GM18517 (cell line): Measurements from ENCODE around the gene MYH7.

Experiments used
- ATAC-seq: cut with Tn5 transposase; IDR thresholded peaks from one replicate; pipeline ENCODE4 v1.9.1; 2021; ENCODE audit warnings: mild to moderate bottlenecking, moderate library complexity; ENCODE audit not compliant: unreplicated experiment

MYH7 gene

DNA sequence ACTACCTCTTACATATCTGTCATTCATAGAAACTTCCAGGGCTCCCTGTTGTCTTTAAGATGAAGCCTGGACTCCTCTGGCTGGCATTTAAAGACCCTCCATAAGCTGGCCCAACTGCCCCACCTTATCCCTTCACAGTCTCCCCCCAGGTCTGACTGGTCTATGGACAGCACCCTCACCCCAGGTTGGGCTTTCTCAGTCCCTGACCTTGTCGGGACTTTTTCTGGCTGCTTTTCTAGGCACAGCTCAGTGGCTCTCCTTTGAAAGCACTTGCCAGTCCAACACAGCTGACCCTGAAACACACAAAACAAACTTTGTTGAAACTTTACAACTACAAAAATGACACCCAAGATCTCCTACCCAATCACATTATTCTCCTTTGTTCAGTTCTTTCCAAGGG is 13.9 kb upstream of the MYH7 start:
- ATAC-seq = no peak

DNA sequence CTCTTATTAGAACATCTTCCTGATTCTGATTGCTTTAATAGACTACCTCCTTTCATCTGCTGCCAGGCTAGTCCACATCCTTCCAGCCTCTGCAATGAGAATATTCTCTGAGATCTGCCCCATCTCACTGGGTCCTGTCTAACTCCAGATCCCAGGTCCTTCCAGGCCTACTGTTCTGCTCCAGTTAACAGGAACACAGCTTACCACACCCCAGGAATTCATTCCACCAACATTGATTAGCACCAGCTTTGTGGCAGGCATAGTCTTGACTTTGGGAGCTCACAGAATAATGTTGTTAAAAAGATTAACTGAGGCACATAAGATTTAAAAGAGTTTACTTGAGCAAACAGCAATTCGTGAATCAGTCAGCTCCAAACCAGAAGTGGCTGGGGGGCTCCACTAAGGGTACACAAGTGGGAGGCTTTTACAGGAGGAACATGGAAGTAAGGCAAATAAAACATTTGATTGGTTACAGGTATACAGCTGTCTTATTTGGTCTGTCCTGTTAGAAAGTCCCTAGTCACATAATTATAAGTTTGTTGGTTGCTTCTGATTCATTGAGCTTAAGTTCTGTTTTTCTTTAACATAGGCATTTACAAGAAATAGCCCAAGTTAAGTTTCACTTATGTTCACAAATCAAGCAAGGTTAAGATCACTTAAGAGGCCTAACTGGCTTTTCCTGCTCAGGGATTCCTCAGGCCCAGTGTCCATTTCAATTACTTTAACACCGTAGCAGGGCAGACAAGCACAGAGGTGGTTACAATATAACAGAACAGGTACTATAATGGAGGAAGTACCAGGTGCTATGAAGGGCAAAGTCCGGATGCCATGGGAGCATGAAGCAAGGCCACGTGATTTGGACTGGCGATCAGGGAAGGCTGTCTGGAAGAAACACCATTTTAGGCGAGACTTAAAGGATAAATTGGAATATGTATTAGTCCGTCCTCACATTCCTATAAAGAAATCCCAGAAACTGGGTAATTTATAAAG is 12.2 kb upstream of the MYH7 start:
- no peak for ATAC-seq

DNA sequence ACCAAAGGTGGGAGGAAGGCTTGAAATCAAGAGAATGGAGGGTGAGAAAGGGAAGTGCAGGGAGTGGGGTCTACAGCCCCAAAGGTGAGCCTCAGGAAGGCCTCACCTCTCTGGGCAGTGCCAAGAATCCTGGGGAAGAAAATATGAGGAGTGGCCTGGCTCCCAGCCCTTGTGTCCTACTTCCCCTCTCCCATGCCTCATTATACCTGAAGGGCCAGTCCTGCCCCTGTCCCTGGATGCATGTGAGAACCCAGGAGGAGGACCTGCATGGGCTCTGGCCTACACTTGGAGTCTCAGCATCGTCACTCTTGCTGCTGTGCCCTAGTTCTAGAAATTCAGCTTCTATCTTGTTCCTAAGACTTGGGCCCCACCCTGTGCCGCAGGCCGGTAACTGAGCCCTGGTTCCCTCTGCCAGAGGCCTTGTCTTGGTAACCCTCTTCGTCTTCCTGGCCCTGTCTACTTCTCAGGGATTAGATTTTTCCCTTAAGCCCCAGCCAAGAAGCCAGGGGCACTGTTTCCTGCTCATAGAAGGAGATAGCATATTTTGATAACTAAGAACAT is 10.9 kb upstream of the MYH7 start:
- ATAC-seq = no peak

DNA sequence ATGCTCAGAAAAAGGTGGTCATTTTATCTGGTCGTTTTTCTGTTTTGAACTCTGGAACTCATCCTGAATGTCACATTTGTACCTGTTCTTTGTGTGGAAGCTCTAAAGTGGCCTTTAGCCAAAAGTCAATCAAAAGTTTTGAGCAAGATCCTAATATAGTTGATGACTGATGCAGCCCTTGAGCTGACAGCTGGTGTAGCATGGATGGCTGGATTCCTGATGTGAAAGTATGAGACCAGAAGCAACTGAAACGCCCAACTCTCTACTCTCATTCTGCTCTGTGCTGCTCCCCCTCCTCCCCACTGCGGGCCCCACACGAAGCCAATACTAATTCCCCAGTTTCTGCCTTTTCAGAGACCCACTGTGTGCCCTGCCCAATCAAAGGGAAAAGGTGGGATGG is 10.3 kb upstream of the MYH7 start:
- ATAC-seq = no peak

DNA sequence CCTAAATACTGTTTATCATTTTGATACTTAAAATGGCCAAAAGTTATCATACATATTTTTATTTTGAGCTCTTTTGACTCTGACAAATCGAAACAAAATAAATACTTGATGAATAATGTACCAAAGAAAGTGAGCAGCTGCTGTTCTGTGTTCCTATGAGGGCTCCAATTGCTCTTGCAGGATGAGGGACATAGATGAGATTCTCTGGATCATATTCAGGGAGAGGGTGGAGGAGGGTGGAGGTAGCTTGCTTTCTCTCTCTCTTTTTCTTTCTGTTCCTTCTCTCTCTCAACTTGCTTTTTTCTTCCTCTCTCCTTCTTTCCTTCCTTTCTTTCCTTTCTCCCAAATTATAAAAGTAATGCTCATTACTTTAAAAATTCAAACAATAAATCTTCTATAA is 8.9 kb upstream of the MYH7 start:
- ATAC-seq = no peak

DNA sequence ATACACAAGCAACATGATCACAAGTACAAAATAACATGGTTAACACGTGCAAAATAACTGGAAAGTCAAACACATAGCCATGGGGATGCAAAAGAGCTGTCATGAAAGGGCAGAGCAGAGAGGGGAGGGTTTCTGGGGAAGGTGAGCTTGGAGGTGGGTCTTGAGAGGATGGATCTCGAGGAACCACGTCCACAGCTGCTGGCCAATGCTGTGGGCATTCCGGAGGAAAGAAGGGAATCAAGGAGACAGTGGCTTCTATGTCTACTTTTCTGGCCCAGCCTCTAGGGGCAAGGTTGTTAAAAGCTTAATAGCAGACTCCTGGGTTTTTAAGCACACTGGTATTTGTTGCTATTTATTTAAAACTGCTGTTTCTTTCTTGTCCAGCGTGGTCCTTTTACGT is 8.4 kb upstream of the MYH7 start:
- ATAC-seq = no peak

DNA sequence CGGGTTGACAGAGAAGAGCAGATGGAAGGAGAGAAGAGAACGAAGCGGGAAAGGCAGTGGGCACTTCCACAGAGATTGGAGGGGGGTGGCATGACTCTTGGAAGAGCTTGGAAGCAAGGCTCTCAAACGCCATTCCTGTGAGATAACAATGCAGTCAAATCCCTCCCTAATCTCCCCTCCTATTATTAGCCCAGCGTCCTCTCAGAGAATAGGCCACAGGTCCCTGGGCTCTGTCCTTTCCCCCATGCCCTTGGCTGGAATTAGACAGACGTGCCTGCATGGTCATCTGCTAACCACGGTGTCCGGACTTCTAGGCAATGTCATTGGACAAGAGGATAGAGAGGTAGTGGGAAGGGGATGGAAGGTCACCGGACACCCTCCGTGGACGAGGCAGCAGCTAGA is 8.0 kb upstream of the MYH7 start:
- no peak for ATAC-seq

DNA sequence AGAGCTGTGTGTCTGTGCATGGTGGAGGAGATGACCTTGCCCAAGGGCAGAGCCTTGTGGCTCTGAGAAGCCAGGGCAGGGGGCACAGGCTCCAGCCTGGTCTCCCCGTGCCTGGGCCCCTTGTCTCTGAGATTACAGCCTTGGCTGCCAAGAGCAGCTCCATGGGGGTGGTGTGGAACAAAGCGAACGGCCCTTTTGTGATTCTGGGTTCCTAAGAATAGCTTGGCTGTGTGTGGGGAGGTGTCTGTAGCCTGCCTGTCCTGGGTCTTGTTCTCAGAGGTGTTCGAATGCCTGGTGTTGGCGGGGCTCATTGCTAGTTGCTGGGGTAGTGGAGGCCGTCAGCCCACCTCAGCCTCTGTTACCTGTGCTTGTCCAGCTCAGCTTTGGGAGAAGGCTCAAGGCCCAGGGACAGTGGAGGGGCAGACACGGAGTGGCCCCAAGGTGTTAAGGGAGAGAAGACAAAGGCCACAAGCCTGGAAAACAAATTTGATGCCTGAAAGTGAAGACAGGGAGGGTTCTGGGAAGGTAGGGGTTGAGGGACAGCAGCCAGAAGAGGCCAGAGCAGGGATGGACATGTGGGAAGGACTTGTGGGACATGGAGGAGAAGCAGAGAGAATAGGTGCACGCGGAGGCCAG is 7.4 kb upstream of the MYH7 start:
- ATAC-seq = no peak

DNA sequence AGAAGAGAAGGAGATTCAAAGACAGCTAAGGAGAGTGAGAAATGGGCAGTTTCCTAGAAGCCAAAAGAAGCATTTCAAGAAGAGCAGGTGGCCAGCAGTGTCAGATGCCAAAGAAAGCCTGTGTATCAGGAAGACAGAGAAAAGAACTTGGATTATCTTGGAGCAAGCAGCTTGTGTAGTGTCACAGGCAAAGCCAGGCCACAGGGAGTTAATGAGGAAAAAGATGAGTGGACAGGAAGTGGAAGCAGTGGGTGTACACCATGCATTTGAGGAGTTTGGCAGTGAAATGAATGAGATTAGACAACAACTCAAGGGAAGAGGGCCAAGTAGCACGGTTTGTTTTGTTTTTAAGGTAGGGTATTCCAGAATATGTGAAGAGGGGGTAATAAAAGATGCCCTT is 5.6 kb upstream of the MYH7 start:
- ATAC-seq = no peak

DNA sequence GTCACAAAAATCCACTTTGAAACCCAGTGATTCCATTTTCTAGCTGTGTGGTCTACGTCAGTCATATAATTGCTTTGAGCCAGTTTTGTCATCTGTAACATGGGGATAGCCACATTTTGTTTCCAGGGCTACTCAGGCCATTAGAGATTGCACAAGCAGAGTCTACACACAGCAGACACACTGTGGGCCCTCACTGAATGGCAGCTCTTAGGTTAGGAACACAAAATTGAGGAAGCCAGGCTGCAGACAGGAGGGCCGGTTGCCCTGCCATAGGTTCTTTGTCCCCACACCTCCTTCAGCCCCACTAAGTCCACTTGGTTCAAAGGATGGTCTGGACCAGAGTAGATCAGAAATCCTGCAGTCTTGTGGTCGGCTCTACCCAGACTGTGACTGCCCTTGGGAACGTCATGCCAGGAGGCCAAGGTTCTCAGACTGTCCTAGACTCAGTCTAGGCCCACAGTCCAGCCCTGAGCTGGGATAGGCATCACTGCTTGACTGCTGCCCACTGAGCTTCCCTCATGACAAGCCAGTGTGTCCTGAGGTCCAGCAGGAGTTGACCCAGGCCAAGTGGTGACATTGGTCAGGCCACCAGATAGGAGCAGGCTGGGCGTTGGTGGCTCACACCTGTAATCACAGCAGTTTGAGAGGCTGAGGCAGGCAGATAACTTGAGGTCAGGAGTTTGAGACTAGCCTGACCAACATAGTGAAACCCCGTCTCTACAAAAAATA is 3.8 kb upstream of the MYH7 start:
- ATAC-seq = no peak

DNA sequence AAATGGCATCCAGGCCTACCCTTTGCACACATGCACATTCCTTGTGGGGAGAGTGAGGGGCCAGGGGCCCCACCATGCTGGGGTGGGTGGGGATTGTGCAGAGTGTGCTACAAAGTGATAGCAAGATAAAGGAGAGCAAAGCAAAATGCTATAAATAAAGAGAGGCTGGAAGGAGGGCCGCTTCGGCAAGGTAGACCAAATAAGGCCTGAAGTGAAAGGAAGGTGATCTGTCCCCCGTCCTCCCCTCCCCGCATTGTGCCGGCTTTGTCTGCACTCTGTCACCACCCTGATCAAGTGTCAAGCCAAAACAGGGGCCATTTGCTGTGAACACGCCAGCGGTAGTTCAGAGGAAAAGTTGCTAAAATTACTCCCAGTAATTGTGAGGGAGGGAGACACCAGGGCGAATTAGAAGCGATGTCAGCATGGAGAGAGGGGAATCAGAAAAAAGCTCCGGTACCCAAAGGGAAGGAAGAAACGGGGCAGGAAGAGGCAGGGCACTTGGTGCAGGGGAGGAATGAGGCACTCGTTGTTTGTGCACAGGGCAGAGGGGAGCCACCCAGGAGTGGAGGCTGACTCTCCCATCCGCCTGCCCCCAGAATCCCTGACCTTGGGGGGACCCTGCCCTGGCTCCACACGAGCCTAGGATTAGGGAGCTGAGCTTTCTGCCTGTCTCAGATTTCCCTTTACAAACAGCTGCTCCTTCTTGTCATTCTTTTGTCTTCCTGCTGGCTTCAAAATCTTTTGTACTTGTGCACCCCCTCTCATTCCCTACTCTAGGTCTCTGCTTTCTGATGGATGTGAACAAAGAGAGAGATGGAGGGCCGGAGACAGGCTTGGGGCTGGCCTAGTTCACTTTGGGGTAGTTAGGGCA is 2.9 kb upstream of the MYH7 start:
- ATAC-seq = no peak

DNA sequence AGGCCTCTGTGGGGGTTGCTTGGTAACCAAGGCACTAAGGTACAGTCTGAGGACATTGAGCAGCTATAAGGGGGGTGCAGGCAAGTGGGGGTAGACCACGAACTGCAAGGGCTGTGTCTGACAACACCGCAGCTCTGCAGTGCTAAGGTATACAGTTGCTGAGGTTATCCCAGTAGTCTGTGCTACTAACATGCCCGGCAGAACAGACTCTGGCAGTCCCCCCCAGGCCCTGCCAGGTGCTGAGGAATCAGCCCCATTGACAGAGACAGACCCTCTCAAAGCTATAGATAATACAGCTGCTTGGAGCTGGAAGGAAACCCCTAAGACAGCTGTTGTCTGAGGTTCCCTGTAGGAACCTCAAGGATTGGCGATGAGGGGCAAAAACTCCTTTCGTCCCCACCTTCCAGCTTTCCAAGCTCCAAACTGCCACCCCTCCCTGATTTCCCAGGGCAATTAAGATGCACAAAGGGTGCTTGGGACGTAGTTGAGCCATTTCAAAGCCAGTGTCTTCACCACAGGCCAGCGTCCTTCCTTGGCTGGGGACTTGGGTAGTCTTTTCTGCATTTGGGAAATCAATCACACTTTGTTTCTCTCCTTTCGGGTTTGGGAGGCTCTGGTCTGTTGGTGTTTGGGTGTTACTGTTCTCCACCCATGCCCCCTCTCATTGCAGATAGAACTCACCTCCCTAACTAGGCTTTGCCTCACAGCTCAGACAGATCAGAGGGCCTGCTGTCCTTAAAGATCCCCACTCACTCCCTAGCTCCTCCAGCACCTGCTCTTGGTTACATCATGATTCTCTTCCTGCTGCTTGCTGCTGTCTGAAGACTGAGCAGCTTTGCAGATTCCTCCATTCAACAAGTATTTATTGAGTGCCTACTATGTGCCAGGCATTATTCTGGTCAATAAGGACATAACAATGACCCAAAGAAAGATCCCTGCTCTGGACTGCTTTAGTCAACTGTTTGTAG is 2.0 kb upstream of the MYH7 start:
- ATAC-seq = no peak

DNA sequence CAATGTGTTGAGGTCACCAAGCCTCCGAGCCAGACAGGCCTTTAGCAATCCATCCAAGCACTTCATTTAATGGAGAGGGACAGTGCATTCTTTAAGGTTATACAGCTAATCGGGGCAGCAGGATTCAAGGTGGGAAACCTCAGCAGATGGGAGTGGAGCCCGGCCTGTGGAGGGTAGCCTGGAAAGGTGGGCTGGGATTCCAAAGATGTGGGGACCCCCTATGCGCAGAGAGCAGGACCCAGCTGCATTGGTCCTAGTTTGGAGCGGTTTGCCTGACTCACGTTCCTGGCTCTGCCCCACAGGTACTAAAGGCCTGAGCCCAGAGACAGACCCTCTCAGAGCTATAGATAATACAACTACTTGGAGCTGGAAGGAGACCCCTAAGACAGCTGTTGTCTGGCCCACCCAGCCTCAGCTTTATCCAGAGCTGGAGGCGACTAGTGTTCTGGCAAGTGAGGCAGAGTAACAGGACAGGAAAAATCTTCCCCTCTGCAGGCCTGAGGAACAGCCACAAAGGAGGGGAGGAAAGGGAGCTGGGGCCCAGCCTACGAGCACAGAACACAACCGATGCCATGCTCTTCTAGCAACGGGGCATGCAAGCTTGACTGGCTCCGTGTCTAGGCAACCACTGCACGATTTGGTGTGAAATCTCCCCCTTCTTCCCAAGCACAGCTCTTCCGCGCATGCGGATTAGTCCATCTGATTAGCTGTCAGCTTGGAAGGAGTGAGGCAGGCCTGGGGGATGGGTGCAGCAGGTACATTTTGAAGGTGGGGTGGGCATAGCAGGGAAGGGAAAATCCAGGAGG is 1.1 kb upstream of the MYH7 start:
- no peak for ATAC-seq

DNA sequence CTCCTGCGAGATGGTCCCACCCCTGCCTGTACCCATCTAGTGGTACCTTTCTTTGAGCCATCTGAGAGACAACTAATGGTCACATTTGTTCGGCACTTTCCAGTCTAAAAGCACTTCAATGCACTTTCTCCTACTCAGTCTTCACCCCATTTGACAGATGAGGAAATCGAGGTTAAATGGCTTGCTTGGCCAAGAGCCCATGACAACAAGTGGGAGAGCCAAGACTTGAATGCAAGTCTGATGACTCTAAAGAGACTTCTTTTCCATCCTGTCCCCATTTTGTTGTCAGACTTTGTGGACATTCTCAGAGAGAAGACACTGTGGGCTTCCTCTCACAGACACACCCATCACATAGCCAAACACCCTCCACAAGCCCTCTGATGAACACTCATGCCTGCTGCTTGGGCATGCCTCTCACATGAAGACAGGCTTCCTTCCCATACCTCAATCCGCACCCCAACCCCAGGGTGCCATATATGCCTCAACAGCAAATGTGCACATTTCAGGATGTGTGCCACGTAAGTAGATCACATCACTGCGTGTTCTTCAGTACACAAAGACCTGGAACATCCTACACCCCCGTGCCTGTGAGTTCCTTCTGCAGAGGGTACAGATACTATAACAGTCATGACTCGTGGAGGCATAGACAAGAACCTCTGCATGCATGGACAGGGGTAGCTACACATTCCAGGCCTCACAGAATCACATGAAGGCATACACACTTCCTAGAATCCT is 805 bp downstream of the MYH7 start:
- no peak for ATAC-seq

DNA sequence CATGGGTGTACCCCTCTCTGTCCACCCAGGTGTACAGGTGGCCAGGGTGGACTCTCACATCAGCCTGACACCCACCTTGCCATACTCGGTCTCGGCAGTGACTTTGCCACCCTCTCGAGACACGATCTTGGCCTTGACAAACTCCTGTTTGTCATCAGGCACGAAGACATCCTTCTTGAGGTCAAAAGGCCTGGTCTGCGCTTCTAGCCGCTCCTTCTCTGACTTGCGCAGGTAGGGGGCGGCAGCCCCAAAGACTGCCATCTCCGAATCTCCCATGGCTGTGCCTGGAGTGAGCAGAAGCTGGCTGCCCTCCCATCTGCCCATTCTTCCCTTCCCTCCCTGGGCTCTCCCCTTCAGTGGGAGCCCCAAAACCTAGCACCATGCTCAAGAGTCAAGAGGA is 2.0 kb downstream of the MYH7 start:
- no peak for ATAC-seq

DNA sequence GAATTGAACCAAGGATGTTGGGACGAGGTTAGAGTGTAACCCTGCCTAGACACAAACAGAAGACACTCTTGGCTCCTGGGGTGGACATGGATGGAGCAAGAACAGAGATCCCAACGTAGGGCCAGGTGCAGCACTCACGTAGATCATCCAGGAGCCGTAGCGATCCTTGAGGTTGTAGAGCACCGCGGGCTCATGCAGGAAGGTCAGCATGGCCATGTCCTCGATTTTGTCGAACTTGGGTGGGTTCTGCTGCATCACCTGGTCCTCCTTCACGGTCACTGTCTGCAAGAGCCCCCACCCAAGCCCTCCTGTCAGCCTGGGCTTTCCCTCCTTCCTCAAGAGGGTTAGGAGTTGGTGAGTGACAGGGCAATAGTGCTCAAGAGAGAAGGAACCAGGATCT is 2.5 kb downstream of the MYH7 start:
- ATAC-seq = no peak

DNA sequence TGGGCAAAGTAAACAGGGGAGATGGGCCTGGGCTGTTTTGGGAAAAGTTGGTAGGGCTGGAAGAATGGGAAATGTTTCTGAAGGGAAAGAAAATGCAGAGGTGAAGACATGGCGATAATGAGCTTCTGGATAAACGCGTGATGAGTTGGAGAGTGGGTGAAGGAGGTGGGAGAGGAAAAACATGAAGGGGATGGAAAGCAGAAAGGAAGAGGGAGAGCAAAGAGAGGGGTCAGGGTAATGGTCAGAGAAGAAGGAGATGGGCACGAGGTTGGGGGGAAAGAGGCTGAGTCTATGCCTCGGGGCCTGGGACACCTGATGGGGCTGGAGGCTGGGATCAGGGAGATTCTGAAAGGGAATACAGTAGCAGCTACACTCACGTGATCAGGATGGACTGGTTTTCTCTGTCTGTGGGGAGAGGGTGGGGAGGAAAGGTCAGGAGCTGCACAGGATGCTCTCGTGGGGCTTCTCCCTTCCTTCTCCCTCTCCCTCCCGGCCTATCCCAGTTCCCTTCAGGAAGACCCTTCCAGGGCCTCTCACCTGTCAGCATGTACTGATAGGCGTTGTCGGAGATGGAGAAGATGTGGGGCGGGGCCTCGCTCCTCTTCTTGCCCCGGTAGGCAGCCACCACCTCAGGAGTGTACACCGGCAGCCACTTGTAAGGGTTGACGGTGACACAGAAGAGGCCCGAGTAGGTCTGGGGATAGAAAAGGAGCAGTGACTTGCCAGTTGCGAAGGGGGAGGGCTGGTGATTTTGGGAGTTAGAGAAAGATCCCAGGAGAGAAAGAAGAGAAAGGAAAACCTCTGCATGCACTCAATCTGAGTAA is 3.1 kb downstream of the MYH7 start:
- ATAC-seq = no peak
